T-helper 17 cell (primary cell): ENCODE results near the gene VASN. TPM values are rescaled to one million over a fixed set of nuclear protein-coding genes. Genes with fewer than 3 reads are reported as not detected.
"Not testable (repeated sequence)": the region's sequence is repeated elsewhere in the genome, so short reads cannot be mapped to it uniquely, and the experiment has no call there.

Experiments
- ATAC-seq: fragments of 150-1000 bp; cut with Tn5 transposase; 2 replicates; pipeline ENCODE4 v1.10.0; 2021; ENCODE audit warnings: mild to moderate bottlenecking, moderate library complexity
- DNase-seq, 3 donors: peaks; one replicate each; pipeline versions ENCODE4 v3.0.0 to v3.0.0-alpha.2; 2020 to 2021
- H3K9me3 ChIP-seq: one replicate; pipeline ENCODE4 v1.7.0; 2013; ENCODE audit warnings: low read length, mild to moderate bottlenecking; ENCODE audit not compliant: control insufficient read depth, poor library complexity, severe bottlenecking
- H3K27ac Mint-ChIP-seq: one replicate; pipeline ENCODE4 v1.8.0; 2022; ENCODE audit warnings: mild to moderate bottlenecking, moderate library complexity, mixed read lengths
- H3K27me3 Mint-ChIP-seq: one replicate; pipeline ENCODE4 v1.8.0; 2022; ENCODE audit warnings: mixed read lengths
- H3K36me3 Mint-ChIP-seq: one replicate; pipeline ENCODE4 v1.8.0; 2022; ENCODE audit warnings: low read depth, mixed read lengths
- H3K4me1 Mint-ChIP-seq: one replicate; pipeline ENCODE4 v1.8.0; 2022; ENCODE audit warnings: mild to moderate bottlenecking, mixed read lengths
- H3K4me3 Mint-ChIP-seq: one replicate; pipeline ENCODE4 v1.8.0; 2022; ENCODE audit warnings: mild to moderate bottlenecking, moderate library complexity, mixed read lengths
- total RNA-seq, 4 donors: library from RNA in 2 of 4; stranded (reverse) in 2 of 4; gene quantifications; one replicate each; pipeline ENCODE4 v1.2.3 and lab custom pipeline; 2022 to 2026

VASN gene
- total RNA-seq, 2 donors from 2014 or later = 0.55 to 0.57 TPM

DNA sequence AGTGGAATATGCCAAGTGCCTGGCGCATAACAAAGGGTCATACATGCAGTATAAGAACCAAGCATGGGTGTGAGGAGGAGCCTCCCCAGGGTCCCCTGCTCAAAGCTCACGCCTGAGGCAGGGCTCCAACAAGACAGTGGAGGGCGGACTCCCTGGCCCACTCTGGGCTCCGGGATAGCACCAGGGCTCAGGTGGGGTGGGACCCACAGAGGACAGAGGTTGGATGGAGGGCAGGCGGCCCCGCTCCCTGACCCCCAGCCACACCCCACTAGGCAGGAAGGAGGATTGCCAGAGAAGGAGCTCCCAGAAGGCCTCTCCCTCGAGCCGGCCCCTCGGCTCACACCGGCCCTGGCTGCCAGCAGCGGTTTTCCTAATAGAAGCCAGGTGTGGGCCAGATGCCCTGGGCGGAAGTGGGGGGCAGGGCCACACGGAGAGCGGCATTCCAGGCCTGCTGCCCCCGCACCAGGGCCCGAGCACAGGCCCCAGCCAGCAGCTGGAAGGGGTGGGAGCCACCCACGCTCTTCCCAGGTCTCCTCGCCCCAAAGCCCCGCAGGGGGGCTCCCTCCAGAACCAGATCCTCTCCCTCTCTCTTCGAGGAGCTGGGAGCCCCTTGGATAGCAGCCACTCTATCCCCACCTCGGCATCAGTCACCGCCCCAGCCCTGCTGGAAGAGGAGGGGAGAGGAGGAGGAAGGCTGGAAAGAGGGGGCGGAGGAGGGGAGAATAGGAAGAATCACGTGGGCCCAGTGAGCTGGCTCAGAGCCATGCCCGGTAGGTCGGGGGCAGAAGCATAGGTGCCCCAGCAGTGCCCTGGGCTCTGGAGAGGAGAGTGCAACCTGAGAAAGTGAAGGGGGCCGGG lies 21.0 kb downstream of the VASN start:
- no peaks in the 10 kb centered on the region for H3K9me3 ChIP-seq
- Mint-ChIP-seq H3K4me1 (peaks cover 11% of the 10 kb centered on the region), H3K27me3 (no peaks in the 10 kb centered on the region), H3K36me3 (peaks cover 3% of the 10 kb centered on the region), H3K4me3 (peak overlapping the region; percentile 53), H3K27ac (peak overlapping the region; percentile 45)
- ATAC-seq = peak; percentile 8
- DNase-seq = no peak

DNA sequence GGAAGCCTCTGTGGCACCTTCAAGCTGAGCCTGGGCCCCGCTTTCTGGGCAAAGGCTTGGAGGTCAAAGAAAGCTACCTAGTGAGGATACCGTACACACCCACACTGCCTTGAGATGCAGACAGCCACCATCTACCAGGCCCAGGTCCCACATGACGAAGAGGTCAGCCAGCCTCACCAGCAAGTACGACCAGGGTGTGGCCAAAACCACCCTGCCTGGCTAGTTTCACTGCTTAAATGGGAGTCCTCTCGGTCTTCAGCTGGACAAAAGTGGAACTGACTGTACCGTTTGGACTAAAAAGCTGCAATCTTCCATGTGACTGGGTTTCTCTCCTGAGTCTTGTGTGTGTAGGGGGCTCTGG lies 21.6 kb downstream of the VASN start:
- Mint-ChIP-seq H3K27me3 (no peaks in the 10 kb centered on the region), H3K4me3 (no peak overlapping the region), H3K27ac (no peak overlapping the region), H3K4me1 (peaks cover 11% of the 10 kb centered on the region), H3K36me3 (peaks cover 3% of the 10 kb centered on the region)
- ATAC-seq = no peak
- no peaks in the 10 kb centered on the region for H3K9me3 ChIP-seq
- DNase-seq = no peak

DNA sequence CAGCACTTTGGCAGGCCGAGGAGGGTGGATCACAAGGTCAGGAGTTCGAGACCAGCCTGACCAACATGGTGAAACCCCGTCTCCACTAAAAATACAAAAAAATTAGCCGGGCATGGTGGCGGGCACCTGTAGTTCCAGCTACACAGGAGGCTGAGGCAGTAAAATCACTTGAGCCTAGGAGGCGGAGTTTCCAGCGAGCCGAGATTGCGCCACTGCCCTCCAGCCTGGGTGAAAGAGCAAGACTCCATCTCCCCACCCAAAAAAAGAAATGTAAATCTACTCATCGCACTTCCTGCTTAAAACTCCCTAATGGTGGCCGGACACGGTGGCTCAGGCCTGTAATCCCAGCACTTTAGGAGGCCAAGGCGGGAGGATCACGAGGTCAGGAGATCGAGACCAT lies 22.2 kb downstream of the VASN start:
- Mint-ChIP-seq H3K4me3 (peak overlapping the region; percentile 28), H3K4me1 (peaks cover 11% of the 10 kb centered on the region)
- not testable (repeated sequence) for H3K27me3 Mint-ChIP-seq, H3K9me3 ChIP-seq, ATAC-seq, DNase-seq, H3K36me3 Mint-ChIP-seq, H3K27ac Mint-ChIP-seq

DNA sequence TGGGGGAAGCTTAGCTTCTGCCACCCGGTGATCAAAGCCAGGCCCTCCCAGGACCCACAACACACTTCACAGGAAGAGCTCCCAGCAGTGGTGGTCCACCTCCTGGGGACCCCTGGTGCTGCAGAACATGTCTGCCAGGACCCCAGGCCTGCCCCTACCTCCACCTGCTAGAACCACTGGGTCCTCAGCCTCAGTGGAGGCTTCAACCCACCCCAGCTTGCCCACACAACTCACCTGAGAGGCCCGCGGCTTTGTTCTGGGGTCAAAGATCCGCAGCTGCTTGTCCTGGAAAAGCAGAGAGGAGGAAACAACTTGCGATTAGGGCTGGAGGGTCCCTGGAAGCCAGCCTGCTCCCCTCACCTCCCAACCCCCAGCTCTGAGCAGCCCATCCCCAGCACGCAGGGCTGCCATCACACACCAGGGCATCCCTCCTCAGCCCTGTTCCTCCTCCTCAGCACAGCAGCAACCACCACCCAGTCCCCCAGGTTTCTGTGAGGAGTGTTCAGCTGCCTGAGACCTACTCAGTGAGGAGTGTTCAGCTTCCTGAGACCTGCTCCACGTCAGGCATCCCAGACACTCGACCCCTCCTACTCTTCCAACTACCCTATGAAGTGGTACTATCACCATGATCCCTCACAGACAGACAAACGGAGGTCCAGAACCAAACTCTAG lies 23.5 kb downstream of the VASN start:
- no peaks in the 10 kb centered on the region for H3K9me3 ChIP-seq
- peaks cover 12% of the 10 kb centered on the region for H3K4me1 Mint-ChIP-seq
- DNase-seq (no peak), ATAC-seq (no peak)
- no peaks in the 10 kb centered on the region for H3K27me3 Mint-ChIP-seq
- peak overlapping the region; percentile 19 for H3K4me3 Mint-ChIP-seq
- H3K27ac Mint-ChIP-seq = peak overlapping the region; percentile 83
- peaks cover 7% of the 10 kb centered on the region for H3K36me3 Mint-ChIP-seq

GRCh38 chr16:4399001-4399730 lies 27.5 kb downstream of the VASN start:
- Mint-ChIP-seq H3K27me3 (no peaks in the 10 kb centered on the region), H3K27ac (peak overlapping the region; percentile 91), H3K4me1 (peaks cover 22% of the 10 kb centered on the region), H3K36me3 (peaks cover 14% of the 10 kb centered on the region), H3K4me3 (no peak overlapping the region)
- H3K9me3 ChIP-seq = no peaks in the 10 kb centered on the region
- no peak for DNase-seq
- ATAC-seq = no peak

- Mint-ChIP-seq H3K27me3 (no peaks in the 10 kb centered on the region), H3K36me3 (peaks cover 18% of the 10 kb centered on the region), H3K27ac (peak overlapping the region; percentile 91), H3K4me1 (peaks cover 28% of the 10 kb centered on the region), H3K4me3 (peak overlapping the region; percentile 87)
- ATAC-seq (no peak), DNase-seq (no peak)
- H3K9me3 ChIP-seq = no peaks in the 10 kb centered on the region
Observed at GRCh38 chr16:4401094-4401501, 29.4 kb downstream of the VASN start.

- Mint-ChIP-seq H3K4me3 (peak overlapping the region; percentile 87), H3K27me3 (no peaks in the 10 kb centered on the region), H3K4me1 (peaks cover 28% of the 10 kb centered on the region), H3K36me3 (peaks cover 18% of the 10 kb centered on the region), H3K27ac (peak overlapping the region; percentile 91)
- ATAC-seq = no peak
- DNase-seq = no peak
- no peaks in the 10 kb centered on the region for H3K9me3 ChIP-seq
Observed at GRCh38 chr16:4401510-4401909, 29.9 kb downstream of the VASN start.

- Mint-ChIP-seq H3K36me3 (peaks cover 18% of the 10 kb centered on the region), H3K4me1 (peaks cover 28% of the 10 kb centered on the region), H3K4me3 (peak overlapping the region; percentile 28), H3K27me3 (no peaks in the 10 kb centered on the region), H3K27ac (peak overlapping the region; percentile 91)
- no peaks in the 10 kb centered on the region for H3K9me3 ChIP-seq
- DNase-seq (peak; percentile 39 to 61 (median 54)), ATAC-seq (peak; percentile 50)
Observed at GRCh38 chr16:4402439-4403132, 30.9 kb downstream of the VASN start.

DNA sequence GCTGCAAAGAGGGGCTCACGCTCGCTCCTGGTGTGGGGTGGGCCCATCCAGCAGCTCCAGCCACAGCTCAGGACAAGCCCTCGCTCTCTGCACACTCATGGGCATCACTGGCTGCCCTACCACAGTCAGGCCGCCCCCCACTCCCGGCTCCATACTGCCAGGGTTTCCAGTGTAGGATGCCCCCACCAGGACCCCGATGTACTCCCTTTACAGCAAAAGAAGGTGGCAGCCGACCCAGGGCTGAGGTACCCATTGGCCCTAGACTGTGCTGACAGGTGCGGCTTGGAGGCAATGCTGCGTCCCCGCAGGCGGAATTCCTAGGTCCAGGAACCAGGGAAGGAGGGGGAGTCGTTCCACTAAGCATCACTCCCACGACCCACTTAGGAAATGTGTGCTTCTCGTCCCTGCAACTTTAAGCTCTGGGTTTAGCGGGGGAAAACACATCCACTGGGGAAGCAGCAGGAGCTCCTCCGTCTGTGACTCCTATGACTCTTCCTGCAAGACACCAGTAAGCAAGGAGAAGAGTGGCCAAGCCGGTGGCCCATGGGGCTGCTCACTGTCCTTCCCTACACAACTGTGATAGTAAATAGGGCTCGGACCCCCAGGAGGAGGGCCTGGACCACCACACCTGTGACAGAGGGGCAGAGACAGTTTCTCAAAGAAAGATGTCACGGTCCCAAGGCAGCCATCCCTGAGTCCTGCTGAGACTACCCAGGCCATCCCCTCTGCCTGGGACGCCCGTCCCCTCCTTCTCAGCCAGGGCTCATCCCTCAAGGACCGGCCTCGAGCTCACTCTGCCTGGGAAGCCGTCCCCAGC lies 31.7 kb downstream of the VASN start:
- Mint-ChIP-seq H3K27ac (peak overlapping the region; percentile 91), H3K4me3 (peak overlapping the region; percentile 41), H3K27me3 (no peaks in the 10 kb centered on the region), H3K4me1 (peaks cover 28% of the 10 kb centered on the region), H3K36me3 (peaks cover 18% of the 10 kb centered on the region)
- DNase-seq (no peak), ATAC-seq (peak; percentile 5)
- H3K9me3 ChIP-seq = no peaks in the 10 kb centered on the region

GRCh38 chr16:4404247-4404966 lies 32.8 kb downstream of the VASN start:
- no peaks in the 10 kb centered on the region for H3K27me3 Mint-ChIP-seq
- H3K4me3 Mint-ChIP-seq = peak overlapping the region; percentile 78
- peak overlapping the region; percentile 91 for H3K27ac Mint-ChIP-seq

DNA sequence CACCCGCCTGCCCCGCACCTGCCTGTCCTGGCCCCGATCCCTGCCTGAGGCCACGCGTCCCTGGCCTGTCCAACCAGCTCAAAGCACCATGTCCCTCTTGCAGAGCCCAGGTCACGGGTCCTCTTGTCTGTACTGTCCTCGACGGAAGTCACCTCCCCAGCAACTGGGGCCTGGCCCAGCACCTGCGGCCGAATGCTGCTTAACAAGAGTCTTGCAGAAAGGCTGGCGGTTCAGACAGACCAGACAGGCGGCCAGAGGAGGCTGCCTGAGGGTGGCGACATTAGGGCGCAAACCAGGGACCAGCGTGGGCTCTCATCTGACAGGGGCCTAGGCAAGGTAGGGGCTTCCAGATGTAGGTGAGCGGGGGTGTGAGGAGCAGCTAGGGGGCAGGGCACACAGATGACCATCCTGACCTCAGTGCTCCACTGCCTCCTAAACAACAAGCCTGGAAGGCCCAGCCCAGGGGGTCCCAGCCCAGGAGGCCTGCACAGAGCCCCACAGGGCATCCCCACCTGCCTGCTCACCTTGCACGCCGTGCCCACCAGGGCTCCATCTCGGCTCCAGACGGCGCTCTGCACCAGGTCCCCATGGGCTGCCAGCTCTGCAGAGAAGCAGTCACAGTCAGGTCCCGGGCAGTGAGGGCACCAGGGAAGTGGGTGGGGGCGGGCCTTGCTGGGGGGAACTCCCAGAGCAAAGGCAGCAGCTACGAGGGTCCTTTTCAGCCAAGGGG lies 33.5 kb downstream of the VASN start:
- peaks cover 25% of the 10 kb centered on the region for H3K4me1 Mint-ChIP-seq
- H3K27ac Mint-ChIP-seq = peak overlapping the region; percentile 91
- H3K36me3 Mint-ChIP-seq = peaks cover 13% of the 10 kb centered on the region
- peak overlapping the region; percentile 80 for H3K4me3 Mint-ChIP-seq
- DNase-seq (no peak), ATAC-seq (peak; percentile 3)
- no peaks in the 10 kb centered on the region for H3K9me3 ChIP-seq
- no peaks in the 10 kb centered on the region for H3K27me3 Mint-ChIP-seq

More at GRCh38 chr16:4404247-4404966, 32.8 kb downstream of the VASN start:
- DNase-seq = no peak
- H3K9me3 ChIP-seq = no peaks in the 10 kb centered on the region
- peaks cover 28% of the 10 kb centered on the region for H3K4me1 Mint-ChIP-seq
- peak; percentile 33 for ATAC-seq
- H3K36me3 Mint-ChIP-seq = peaks cover 18% of the 10 kb centered on the region
